Heart right ventricle (tissue), 16 donors: ENCODE data around the gene ZNF564. TPM values are rescaled to one million over a fixed set of nuclear protein-coding genes. Genes with fewer than 3 reads are reported as not detected.
A peak's percentile ranks its signal among the peaks of the same experiment; 100 is the strongest.
"Not testable (repeated sequence)": the region's sequence is repeated elsewhere in the genome, so short reads cannot be mapped to it uniquely, and the experiment has no call there.

Experiments
- ATAC-seq, 8 donors: fragments of 200-7000 bp; cut with Tn5 transposase; one replicate each; pipeline ENCODE4 v1.9.1; 2020; ENCODE audit warnings: mild to moderate bottlenecking in 8 of 8, moderate library complexity in 8 of 8, moderate number of reproducible peaks in 1 of 8
- DNase-seq, 2 donors: peaks; one replicate each; pipeline ENCODE4 v3.0.0-alpha.2; 2020
- H3K27ac ChIP-seq, 10 donors: fragments of 200-600 bp; sonication (generic) in 2 of 10; one replicate each; pipeline versions ENCODE4 v1.5.0 to v1.8.0; 2020 to 2022; ENCODE audit warnings: mild to moderate bottlenecking in 3 of 10
- H3K27me3 ChIP-seq, 7 donors: fragments of 200-600 bp; one replicate each; pipeline ENCODE4 v1.8.0; 2021 to 2022; ENCODE audit warnings: mild to moderate bottlenecking in 2 of 7
- H3K36me3 ChIP-seq, 9 donors: fragments of 200-600 bp; sonication (generic) in 1 of 9; one replicate each; pipeline versions ENCODE4 v1.5.0 to v1.8.0; 2020 to 2022; ENCODE audit warnings: mild to moderate bottlenecking in 2 of 9
- H3K4me1 ChIP-seq, 9 donors: fragments of 200-600 bp; sonication (generic) in 1 of 9; one replicate each; pipeline versions ENCODE4 v1.5.0 to v1.8.0; 2020 to 2022; ENCODE audit warnings: mild to moderate bottlenecking in 4 of 9
- H3K4me3 ChIP-seq, 10 donors: fragments of 200-600 bp; sonication (generic) in 2 of 10; one replicate each; pipeline versions ENCODE4 v1.5.0 to v1.8.0; 2020 to 2022; ENCODE audit warnings: mild to moderate bottlenecking in 7 of 10, moderate library complexity in 2 of 10
- H3K9me3 ChIP-seq, 11 donors: fragments of 200-600 bp in 10 of 11; sonication (generic) in 2 of 11; one replicate each; pipeline versions ENCODE4 v1.5.0 to v1.8.0; 2013 to 2022; ENCODE audit warnings: mild to moderate bottlenecking in 2 of 11, control low read depth in 1 of 11, moderate library complexity in 1 of 11
- CTCF ChIP-seq, 9 donors: fragments of 200-600 bp; sonication (generic) in 2 of 9; IDR thresholded peaks; one replicate each; pipeline versions ENCODE4 v1.5.0 to v1.8.0; 2021 to 2022; ENCODE audit warnings: antibody characterized with exemption in 9 of 9, mild to moderate bottlenecking in 5 of 9, moderate library complexity in 1 of 9
- WGBS, 2 donors: extraction: QIAGEN DNeasy Blood & Tissue Kit; methylation state at CpG; one replicate each; pipeline ENCODE4 v1.1.7; 2013; ENCODE audit warnings: inconsistent platforms in 1 of 2; 5-methylcytosine and 5-hydroxymethylcytosine counted together
- intact Hi-C, 10 donors: fragments of 100-400 bp; cut with DNase I; formaldehyde crosslinking; loops; one replicate each; pipeline versions ENCODE4 v1.11.1 to v1.14.2; 2022
- polyA plus RNA-seq, 2 donors: library from polyadenylated mRNA; stranded (reverse); fragments of 200-250 nt; gene quantifications; one replicate each; pipeline ENCODE4 v1.2.3, GENCODE V29; 2013
- total RNA-seq, 10 donors: library from RNA; stranded (reverse); fragmentation: NEBNext Ultra II Directional in 3 of 10; extraction: Animal tissue kit (Norgen Biotek cat#: 25700) in 3 of 10; gene quantifications; one replicate each; pipeline versions ENCODE4 v1.2.1 to v1.2.4, GENCODE V29; 2021 to 2023
- donor health status: Arrhythmogenic right ventricular cardiomyopathy.
- donor health status: ischemic (EF 13 %, LVEDD 7.1; RV severe dilation, severe dysfunction).
- donor health status: healthy with polysubstance abuse.
- donor health status: DM: no; HTN: yes; CAD: no.
- donor health status: DM: no; HTN: no; CAD: no.
- donor health status: ischemic (EF 25% LVEDD 6.9; RV normal size, moderate dysfunction).
- donor health status: ischemic (EF 25% LVEDD 5.7; RV mildly dilated, moderate dysfunction).
- donor health status: healthy.
- donor health status: DM: yes; HTN: yes; CAD: no.
- donor health status: Ischemic cardiomyopathy.
- donor health status: ischemic (EF 35%, LVEDD 5.7; RV mildly dilated, moderate dysfunction).
- donor health status: nonischemic (EF 11% LVEDD 7.7; RV severe dilation, severe dysfunction).
- donor health status: DM: yes; HTN: yes; CAD: no.
- donor health status: PGD.
- donor health status: ischemic (EF 29% LVEDD 5.4; RV normal size, mild dysfunction).
- donor health status: nonischemic (EF 23%, LVEDD 6.1; RV moderate dilation, normal function).

Gene ZNF564
- total and polyA plus RNA-seq, 12 donors, result 2.9 to 11.2 (median 9.5) TPM

DNA sequence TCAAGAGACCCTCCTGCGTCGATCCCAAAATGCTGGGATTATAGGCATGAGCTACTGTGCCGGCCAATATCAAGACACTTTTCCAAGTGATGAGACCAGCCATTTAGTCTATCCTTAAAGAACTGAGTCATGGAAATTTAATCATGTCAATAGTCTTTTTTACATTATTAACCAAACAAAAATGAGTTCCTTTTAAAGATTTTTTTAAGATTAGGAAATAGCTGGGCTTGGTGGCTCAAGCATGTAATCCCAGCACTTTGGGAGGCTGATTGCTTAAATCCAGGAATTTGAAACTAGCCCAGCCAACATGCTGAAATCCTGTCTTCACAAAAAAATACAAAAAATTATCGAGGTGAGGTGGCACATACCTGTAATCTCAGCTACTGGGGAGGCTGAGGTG lies 16.7 kb upstream of the ZNF564 start:
- no peak for DNase-seq
- no peak overlapping the region for H3K4me3 ChIP-seq
- H3K9me3 ChIP-seq, result no peaks in the 10 kb centered on the region
- no peak overlapping the region for H3K27ac ChIP-seq
- intact Hi-C loops, result loop anchor here in 2 of 10 donors (10.0 kb wide), 1 partner anchor 107 kb away; no protein-coding TSS in a partner anchor
- H3K4me1 ChIP-seq, result peaks cover 0 to 8% (median 0%) of the 10 kb centered on the region in 9 donors
- no peak for TF ChIP-seq CTCF (IDR thresholded peaks at IDR 0.05)
- 85% methylated on average over 4 of the region's 4 CpGs for WGBS, 2 donors
- ATAC-seq, result no peak
- no peaks in the 10 kb centered on the region for H3K36me3 ChIP-seq
- H3K27me3 ChIP-seq, result no peaks in the 10 kb centered on the region

- intact Hi-C loops, result loop anchor here in 2 of 10 donors (10.0 kb wide), 1 partner anchor 108 kb away; no protein-coding TSS in a partner anchor
- H3K9me3 ChIP-seq, H3K27ac ChIP-seq, H3K27me3 ChIP-seq, DNase-seq, H3K4me1 ChIP-seq, ATAC-seq, H3K4me3 ChIP-seq, H3K36me3 ChIP-seq: not testable (repeated sequence)
- WGBS, 2 donors, result 86 to 93% methylated on average over 4 to 5 of the region's 5 CpGs
Observed at GRCh38 chr19:12566380-12566779, 15.1 kb upstream of the ZNF564 start.

DNA sequence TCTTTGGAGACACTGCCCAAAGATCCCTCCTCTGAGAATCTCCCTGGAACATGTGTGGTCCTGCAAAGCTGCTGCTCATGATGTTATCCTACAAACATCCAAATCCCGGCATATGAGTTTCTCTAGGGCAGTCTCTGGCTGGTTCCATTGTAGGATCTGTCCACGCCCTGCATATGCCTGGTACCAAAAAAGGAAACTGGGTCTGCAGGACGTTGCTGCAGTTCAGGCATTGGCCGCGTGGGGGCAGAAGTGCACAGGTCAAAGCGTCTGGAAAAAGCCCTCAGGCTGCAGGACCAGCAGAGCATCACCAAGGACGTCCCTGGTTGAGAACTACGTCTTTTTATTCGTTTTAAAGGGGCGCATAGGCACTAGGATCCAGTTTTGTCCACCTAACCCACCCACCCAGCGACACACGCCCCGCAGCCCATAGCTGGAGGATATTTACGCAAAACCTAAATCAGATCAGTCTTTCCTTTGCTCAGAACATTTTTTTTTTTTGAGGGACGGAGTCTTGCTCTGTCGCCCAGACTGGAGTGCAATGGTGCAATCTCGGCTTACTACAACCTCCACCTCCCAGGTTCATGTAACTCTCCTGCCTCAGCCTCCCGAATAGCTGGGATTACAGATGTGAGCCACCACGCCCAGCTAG lies 12.9 kb upstream of the ZNF564 start:
- Histone ChIP-seq H3K9me3 (no peaks in the 10 kb centered on the region), H3K36me3 (no peaks in the 10 kb centered on the region), H3K27ac (no peak overlapping the region), H3K4me1 (peaks cover 0 to 8% (median 0%) of the 10 kb centered on the region in 9 donors), H3K27me3 (no peaks in the 10 kb centered on the region), H3K4me3 (no peak overlapping the region)
- peak; percentile 89 to 94 (median 92) for ATAC-seq
- peak; percentile 89 to 98 (median 97) for TF ChIP-seq CTCF (IDR thresholded peaks at IDR 0.05)
- 19 to 20% methylated on average over 19 of the region's 19 CpGs for WGBS, 2 donors
- peak; percentile 89 to 91 for DNase-seq
- intact Hi-C loops, result loop anchor here in 9 of 10 donors (5.0 to 10.0 kb wide), 5 partner anchors 103 to 283 kb away; partner anchors contain the start of genes MAN2B1 (in 2 of the 9) and WDR83 (in 2 of the 9)

GRCh38 chr19:12555456-12555930 lies 4.2 kb upstream of the ZNF564 start:
- TF ChIP-seq CTCF (IDR thresholded peaks at IDR 0.05), result peak in 3 of 9 donors; percentile 8 to 14 (median 12)
- Histone ChIP-seq H3K9me3 (no peaks in the 10 kb centered on the region), H3K4me3 (peak overlapping the region in 1 of 10 donors; percentile 5), H3K27me3 (peaks cover 0 to 5% (median 0%) of the 10 kb centered on the region in 7 donors), H3K4me1 (peaks cover 0 to 21% (median 12%) of the 10 kb centered on the region in 9 donors), H3K27ac (no peak overlapping the region), H3K36me3 (no peaks in the 10 kb centered on the region)
- ATAC-seq (no peak), DNase-seq (no peak)
- intact Hi-C loops, result loop anchor here in 1 of 10 donors (5.0 kb wide), 1 partner anchor 418 kb away; no protein-coding TSS in a partner anchor
- 33 to 36% methylated on average over 39 of the region's 39 CpGs for WGBS, 2 donors

- H3K4me3 ChIP-seq, result no peak overlapping the region
- intact Hi-C loops, result no loop called here
- no peaks in the 10 kb centered on the region for H3K27me3 ChIP-seq
- peaks cover 0 to 13% (median 0%) of the 10 kb centered on the region in 11 donors for H3K9me3 ChIP-seq
- H3K4me1 ChIP-seq, result peaks cover 0 to 61% (median 42%) of the 10 kb centered on the region in 9 donors
- ATAC-seq, result no peak
- peaks cover 0 to 28% (median 0%) of the 10 kb centered on the region in 9 donors for H3K36me3 ChIP-seq
- DNase-seq, result no peak
- no peak for TF ChIP-seq CTCF (IDR thresholded peaks at IDR 0.05)
- WGBS, 2 donors, result 80 to 87% methylated on average over 2 of the region's 2 CpGs
- H3K27ac ChIP-seq, result no peak overlapping the region
Observed at GRCh38 chr19:12546903-12547302, 4.4 kb downstream of the ZNF564 start.
